HG03097 (cell line): ENCODE data around the gene BCL7A.

Experiments
- ATAC-seq: cut with Tn5 transposase; IDR thresholded peaks from one replicate; pipeline ENCODE4 v1.9.1; 2021; ENCODE audit not compliant: unreplicated experiment, low FRiP score

Gene BCL7A

DNA sequence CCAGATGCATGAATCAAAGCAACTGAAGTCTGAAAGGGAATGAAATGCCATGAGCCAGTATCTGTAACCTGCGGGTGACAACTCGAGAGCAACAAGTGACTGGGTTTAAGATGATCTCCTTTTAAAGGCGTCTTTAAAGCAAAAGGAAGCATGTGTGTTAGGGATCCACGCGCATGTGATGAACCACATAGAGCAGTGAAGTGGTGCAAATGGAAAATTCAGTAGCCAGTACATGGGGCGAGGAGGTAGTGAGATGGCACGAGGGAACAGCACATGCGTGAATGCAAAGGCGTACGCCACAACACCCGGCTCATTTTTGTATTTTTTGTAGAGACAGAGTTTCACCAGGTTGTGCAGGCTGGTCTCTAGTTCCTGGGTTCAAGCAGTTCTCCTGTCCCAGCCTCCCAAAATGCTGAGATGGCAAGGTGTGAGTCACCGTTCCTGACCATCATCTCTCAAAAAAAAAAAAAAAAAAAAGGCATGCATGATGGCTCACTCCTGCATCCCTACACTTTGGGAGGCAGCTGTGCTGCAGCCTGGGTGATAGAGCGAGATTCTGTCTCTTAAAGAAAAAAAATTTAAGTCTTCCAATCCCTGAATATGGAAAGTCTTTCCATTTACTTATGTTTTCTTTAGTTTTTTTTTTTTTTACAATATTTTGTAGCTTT lies 24.6 kb upstream of the BCL7A start:
- no peak for ATAC-seq

DNA sequence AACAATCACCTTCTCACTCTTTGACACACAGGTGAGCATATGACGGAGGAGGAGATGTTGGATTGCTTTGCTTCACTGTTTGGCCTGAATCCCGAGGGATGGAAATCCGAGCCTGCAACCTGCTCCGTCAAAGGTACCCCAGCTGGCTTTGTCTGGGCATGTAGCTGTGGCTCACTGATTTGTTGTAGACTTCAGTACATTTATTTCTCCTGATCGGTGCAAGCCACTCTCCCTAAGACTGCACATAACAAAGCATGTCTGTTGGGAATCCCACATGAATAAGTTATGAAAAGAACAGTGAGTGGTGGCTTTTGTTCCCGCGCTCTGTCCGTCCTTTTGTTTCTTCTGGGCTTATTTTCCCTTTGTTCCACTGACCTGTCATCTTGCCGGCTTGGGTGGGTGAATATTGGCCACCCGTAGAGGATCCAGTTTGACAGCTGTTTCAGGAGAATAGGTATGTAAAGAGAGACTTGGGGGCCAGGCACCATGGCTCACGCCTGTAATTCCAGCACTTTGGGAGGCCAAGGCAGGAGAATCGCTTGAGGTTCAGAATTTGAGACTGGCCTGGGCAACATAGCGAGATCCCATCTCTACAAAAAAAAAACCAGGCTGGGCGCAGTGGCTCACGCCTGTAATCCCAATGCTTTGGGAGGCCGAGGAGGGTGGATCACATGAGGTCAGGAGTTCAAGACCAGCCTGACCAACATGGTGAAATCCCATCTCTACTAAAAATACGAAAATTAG lies 20.0 kb upstream of the BCL7A start:
- ATAC-seq: no peak

DNA sequence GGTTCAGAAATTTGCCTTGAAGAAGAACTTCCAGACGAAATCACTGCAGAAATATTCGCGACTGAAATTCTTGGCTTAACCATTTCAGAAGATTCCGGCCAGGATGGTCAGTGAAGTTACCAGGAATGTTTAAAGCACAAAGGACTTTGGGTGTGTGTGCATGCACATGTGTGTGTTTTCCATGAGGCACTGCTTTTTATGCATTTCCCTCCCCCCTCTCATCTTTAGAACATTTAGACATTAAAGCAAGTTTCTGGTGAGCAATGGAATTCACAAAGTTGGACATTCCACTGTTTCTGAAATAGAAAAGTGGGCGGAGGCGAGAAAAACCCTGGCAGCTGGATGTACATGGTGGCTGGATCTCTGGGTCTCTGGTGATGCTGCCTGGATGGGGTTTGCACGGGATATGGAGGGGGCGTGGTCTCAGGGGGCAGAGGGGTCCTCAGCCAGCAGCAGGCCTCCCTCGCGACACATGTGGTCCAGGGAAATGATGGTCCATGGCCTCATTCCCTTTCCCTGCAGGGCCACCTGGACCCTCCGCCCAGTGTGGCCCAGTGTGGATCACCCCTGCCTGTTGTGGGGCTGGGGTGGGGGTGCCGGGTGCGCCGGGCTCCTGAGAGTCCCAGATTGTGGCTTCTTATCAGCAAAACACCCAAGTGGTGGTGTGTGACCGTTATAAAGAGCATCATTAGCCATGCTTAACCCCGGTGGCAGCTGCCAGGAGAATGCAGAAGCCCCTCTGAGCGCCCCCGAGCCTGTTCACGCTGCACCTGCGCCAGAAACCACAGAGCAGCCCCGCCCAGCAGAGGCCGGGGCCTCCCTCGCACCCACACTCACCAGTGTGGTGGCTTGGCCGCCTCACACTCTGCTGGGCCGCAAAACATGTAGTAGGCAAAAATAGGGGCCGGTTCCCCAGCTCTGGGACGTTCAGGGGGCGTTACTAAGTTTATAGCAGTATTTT lies 17.8 kb upstream of the BCL7A start:
- ATAC-seq: no peak

DNA sequence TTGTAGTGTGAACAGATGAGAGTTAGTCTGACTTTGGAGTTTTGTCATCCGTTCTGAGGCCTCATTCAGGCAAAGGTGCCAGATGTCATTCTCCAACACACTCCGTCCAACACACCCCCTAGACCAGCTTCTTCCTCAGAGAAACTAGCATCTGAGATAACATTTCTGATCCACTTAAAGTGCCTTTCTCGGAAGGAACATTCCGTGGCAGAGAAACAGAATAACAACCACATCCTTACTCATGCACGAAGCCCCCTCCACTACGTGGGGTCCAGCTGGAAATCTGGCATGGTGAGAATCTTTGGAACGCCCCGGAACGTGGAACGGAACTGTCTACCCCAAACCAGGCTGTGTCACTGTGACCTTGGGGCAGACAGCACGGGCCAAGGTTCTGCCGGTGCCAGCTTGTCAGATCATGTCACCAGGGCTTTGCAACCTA lies 17.0 kb upstream of the BCL7A start:
- ATAC-seq: no peak

DNA sequence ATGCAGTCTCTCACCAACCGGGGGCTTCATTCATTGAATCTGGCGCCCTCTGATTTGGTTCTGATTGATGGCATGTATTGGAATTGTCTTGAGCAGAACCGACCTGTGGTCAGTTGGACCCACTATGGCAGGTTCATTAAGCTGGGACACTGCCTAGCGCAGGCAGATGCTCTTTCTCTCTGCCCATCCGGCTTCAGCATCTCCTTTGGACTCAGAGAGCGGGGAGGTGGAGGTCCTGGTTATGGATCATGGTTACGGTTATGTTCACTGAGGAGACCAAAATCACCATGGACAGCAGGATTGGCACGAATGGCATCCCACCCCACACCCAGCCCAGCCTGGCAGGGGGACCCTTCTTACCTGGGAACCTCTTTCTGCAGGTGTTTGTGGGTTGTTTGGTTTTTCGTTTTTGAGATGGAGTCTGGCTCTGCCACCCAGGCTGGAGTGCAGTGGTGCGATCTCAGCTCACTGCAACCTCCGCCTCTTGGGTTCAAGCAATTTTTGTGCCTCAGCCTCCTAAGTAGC lies 16.4 kb upstream of the BCL7A start:
- no peak for ATAC-seq

DNA sequence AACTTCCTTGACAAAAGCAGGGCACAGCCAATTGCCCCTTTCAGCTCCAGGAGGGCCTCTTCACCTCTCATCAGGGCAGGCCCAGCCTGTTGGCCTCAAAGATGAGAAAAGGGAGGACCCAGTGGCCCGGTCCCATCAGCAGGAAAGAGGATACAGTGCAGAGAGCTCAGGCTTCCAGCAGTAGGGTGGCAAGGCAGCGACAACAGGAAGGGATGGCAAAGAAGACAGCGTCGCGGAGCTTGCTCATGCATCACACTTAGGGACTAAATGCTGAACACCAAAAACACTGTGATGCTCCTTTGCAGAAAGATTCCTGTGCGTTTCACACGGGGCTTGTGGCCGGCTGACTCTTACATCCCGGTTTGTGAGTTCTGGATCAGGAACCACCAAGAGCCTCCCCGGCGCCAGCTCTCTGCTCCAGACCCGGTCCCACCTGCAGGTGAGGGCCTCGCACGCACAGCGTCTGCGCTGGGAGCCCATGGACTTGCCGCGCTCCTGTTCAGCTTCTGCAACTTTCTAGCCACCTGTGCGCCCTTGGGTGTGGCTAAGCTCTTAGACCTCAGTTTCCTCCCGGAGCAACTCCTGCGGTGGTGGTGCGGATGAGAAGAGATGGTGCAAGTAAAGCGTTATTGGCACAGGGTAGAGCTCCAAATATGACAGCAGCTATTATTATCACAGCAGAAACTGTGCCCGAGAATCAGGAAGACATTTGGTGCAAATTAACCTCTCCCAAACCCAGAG lies 15.3 kb upstream of the BCL7A start:
- ATAC-seq: no peak

DNA sequence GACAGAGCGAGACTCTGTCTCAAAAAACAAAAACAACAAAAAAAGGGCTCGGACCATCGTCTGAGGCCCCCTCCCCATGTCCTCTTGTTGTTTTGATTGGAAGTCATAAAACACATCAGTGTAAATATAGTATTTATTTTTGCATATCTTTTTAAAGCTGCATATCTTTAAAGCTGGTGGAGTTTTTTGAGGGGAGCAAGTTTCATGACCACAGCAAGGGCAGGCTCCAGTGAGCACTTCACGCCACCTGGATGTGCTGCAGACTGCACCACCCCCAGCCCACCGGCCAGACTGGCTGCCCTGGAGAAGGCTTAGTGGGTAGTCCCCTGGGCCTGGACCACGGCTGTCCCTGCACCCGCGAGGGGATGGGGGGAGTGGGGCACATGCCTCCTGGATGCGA lies 11.9 kb upstream of the BCL7A start:
- ATAC-seq: no peak

DNA sequence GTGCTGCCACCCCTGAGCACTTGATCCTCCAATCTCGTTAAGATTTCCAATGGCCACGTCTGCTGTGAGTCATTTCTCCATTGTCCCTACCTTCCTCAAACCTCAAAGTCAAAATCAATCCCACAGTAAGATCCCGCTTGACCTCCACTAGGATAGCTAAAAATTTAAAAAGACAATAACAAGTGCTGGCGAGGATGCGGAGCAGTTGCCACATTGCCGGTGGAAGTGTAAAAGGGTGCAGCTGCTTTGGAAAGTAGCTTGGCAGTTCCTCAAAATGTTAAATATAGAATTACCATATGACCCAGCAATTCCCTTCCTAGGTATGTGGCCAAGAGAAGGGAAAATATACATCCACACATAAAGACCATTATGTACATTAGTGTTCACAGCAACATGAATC lies 9.5 kb upstream of the BCL7A start:
- ATAC-seq: no peak

DNA sequence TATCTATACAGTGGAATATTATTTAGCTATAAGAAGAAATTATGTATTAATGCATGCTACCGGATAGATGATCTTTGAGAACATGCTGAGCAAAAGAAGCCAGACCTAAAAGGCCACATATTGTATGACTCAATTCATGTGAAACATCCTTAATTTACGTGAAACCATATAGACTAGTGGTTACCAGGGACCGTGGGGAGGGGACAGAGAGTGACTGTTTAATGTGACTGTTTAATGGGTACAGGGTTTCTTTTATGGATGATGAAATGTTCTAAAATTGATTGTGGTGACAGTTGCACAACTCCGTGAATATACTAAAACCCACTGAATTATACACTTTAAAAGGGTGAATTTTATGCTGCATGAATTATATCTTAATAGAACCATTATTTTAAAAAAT lies 8.5 kb upstream of the BCL7A start:
- no peak for ATAC-seq

DNA sequence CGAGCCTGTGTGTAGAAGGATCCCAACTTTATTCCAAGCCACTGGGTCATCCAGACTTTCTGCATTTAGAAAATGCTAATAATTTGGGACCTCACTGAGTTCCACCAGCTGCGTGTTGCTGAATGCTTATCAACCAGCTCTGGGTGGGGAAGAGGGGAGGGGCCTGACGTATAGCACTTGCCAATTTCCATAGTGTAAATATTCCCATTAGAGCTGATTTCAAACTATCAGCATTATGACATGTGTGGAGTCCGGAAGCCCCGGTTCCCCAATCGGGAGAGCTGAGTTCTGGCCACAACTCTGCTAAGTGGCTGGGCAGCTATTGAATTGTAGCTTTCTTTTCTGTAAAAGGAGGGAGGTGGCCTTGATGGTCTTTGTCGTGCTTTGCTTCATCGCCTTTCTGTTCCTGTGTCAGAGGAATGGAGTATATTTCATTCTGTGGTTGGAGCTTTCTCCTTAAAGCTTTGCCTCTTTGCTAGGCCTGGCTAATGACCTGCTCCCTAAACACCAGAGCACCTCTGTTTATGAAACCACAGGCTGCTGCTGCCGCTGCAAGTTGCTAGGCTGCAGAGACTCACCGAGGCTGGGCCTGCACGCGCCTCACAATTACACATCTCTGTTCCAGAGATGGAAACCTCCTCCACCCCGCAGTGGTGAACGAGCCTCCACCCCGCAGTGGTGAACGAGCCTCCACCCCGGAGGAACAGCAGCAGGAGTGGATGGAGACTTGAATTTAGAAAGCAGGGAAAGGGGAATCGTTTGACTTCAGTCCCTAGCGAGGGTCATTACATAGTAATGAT lies 7.7 kb upstream of the BCL7A start:
- no peak for ATAC-seq

DNA sequence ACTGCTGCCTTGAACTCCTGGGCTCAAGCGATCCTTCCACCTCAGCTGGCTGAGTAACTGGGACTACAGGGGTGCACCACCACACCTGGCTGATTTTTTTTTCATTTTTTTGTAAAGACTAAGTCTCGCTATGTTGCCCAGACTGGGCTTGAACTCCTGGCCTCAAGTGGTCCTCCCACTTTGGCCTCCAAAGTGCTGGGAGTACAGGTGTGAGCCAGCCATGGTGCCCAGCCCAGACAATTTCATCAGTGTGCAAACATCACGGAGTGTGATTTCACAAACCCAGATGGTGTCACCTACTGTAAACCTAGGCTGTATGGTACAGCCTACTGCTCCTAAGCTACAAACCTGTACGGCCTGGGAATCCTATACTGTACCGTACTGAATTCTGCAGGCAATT lies 6.9 kb upstream of the BCL7A start:
- ATAC-seq: no peak

DNA sequence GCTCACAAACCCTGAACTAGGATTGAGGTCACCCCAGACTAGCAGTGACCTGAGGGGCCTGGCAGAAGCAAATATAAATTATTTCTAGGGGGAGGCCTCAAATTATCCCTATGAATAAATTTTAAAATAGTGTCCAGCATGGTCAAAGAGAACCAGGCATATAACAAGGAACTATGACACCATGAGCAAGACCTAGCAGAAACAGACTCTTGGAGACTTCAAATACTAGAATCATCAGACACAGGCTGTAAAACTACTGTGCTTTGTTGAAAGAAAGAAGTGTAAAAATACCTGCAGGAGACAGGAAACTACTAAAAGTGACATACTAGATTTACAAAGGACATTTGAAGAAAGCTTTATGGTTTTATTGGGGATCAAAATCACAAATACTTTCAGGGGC lies 3.2 kb upstream of the BCL7A start:
- ATAC-seq: no peak

DNA sequence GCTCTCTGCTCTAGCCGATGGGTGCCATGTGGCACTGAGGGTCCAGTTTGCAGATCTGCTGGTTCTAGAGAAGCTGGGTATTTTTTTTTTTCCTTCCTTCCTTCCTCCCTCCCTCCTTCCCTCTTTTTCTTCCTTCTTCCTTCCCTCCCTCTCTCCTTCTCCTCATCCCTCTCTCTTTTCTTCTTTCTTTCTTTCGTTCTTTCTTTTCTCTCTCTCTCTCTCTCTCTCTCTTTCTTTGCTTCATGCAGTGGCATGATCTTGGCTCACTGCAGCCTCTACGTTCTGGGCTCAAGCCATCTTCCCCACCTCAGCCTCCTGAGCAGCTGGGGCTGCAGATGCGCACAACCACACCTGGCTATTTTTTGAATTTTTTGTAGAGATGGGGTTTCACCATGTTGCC lies 2.7 kb upstream of the BCL7A start:
- no peak for ATAC-seq

DNA sequence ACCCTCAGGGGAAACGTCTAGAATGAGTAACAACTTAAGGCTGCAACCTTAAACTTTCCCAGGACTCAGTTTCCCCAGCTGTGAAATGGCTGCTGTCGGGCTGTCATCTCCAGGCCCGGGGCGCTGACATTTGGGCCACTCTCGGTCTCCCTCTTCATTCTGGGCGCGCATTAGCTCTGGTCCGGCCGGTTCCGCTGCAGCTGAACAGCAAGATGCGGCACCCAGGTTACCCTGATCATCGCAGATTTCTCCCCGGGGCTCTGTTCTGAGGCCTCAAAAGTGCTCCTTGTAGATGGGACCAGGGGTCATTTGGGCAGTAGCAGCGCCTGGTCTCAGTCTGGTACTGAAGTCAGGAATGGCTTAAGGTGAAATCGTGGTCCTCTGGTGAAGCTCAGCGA lies 890 bp upstream of the BCL7A start:
- ATAC-seq: no peak

DNA sequence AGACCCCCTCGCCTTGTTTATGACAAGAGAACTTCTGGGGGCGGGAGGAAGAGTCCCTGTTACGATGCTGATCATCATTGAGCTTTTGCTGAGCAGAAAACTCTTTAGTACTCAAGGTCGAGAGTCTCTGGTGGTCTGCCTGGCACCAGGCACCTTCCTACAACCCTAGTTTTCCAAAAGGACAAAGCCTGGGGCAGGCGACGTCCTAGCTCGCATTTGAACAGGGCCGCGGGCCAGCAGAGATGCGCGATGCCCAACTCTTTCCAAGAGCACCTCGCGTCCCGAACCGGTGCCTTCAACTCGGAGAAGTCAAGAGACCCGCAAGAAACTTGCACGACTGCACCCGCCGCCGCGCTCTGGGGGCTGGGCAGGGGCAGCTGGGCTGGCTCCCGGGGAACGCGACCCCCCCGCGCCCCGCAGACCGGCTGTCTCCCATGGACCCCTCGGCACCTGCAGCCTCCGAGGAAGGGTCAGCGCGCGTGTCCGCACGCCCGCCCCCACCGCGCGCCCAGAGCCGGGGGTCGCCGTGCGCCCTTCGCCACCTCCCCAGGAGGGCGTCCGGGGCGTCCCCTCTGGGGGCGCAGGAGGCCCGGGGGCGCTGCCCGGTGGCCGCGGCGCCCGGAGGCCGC lies 377 bp upstream of the BCL7A start:
- ATAC-seq: no peak

DNA sequence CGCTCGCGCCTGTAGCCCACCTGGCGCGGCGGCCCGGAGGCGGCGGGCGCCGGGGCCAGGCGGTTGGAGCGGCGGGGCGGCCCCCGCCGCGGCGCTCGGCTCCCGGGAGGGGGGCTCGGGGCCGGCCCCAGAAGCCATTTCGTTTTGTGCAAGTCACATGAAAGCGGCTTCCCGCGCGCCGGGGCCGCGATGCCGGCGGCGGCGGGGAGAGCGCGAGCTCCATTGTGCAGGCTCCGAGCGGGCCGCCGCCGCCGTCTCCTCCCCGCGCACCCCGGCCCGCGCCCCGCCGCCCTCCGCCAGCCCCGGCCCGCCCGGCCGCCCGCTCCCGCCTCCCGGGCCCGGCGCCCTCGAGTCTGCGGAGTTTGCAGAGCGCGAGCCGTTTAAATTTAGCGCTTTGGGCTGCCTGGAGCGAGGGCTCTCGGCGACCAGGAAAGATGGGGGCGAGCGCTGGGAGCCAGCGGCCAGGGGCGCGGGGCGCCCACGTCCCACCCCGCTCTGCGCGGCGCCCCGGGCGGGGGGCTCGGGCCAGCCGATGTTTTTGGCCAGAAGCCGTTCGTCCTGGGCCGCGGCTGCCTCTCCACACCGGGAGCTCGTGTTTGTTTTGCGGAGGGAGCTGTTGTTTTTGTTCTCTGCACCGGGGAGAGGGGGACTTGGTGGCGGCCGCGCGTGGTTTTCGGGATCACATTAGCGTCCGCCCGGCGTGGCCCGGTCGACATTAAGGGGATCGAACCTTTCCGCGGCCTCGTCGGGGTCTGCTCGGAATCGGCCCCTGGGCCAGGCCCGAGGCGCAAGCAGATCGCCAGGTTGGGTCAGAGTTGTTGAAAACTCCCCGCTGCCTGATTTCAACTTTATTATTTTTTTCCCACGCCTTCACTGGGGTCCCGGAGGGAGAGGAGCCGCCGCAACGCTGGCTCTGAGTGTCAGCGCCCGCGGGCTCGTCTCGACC lies 982 bp downstream of the BCL7A start:
- ATAC-seq: no peak

DNA sequence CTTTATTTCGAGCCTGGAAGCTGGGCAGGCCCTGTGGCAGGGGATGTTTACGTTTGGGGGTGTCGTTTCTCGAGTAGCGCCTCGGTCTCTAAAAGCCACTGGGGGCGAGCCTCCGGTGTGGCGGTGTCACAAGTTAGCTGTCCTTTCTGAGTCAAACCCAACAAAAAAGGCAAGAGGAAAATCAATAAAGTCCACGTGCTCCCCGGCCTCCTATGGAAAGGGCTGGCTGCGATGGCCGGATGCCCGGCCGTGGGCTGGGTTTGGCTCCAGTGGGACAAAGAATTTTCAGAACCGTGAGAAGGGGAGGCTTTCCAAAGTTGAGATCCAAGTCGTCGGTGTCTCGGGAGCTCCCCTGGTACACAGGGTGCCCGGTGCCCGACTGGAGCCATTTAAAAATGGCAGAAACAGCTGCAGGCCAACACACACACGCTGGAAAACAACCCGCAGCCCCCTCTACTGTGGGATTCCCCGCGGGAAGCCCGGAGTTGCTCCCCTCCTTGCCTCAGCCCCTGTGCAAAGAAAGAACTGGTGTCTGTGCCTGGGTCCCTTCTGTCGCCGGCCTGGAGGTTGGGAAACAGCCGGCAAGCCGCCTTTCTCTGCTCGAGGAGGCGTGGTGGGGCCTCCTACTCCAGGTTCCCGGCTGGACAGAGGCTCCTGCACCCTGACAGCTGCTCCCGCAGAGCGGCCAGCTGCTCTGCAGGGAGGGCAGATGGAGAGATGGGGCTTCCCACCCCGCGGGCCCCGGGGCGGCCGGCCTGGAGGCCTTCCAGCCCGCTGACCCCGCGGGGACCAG lies 1.9 kb downstream of the BCL7A start:
- no peak for ATAC-seq
